Heart left ventricle (tissue), 16 donors: ENCODE results near the gene OR12D1. TPM values are rescaled to one million over a fixed set of nuclear protein-coding genes. Genes with fewer than 3 reads are reported as not detected.
"Not testable (repeated sequence)": the region's sequence is repeated elsewhere in the genome, so short reads cannot be mapped to it uniquely, and the experiment has no call there.

Experiments used
- ATAC-seq, 4 donors: fragments of 200-7000 bp; cut with Tn5 transposase; one replicate each; pipeline ENCODE4 v1.9.1; 2020 to 2022; ENCODE audit warnings: moderate library complexity in 4 of 4, mild to moderate bottlenecking in 3 of 4, moderate number of reproducible peaks in 1 of 4
- DNase-seq, 5 donors: peaks; one replicate each; pipeline ENCODE4 v3.0.0-alpha.2; 2020
- H3K27ac ChIP-seq, 12 donors: fragments of 200-600 bp; sonication (generic) in 4 of 12; one replicate each; pipeline versions ENCODE4 v1.5.0 to v1.8.0; 2016 to 2022; ENCODE audit warnings: mild to moderate bottlenecking in 2 of 12
- H3K27me3 ChIP-seq, 9 donors: fragments of 200-600 bp; sonication (generic) in 2 of 9; one replicate each; pipeline versions ENCODE4 v1.5.1 to v1.8.0; 2016 to 2022; ENCODE audit warnings: mild to moderate bottlenecking in 3 of 9
- H3K36me3 ChIP-seq, 9 donors: fragments of 200-600 bp; sonication (generic) in 2 of 9; one replicate each; pipeline versions ENCODE4 v1.5.0 to v1.8.0; 2018 to 2022; ENCODE audit warnings: mild to moderate bottlenecking in 2 of 9
- H3K4me1 ChIP-seq, 12 donors: fragments of 200-600 bp; sonication (generic) in 4 of 12; one replicate each; pipeline versions ENCODE4 v1.5.0 to v1.8.0; 2016 to 2022; ENCODE audit warnings: mild to moderate bottlenecking in 3 of 12
- H3K4me3 ChIP-seq, 12 donors: fragments of 200-600 bp; sonication (generic) in 4 of 12; one replicate each; pipeline versions ENCODE4 v1.5.0 to v1.8.0; 2017 to 2022; ENCODE audit warnings: mild to moderate bottlenecking in 9 of 12, moderate library complexity in 4 of 12
- H3K9me3 ChIP-seq, 12 donors: fragments of 200-600 bp; sonication (generic) in 4 of 12; one replicate each; pipeline versions ENCODE4 v1.5.0 to v1.8.0; 2016 to 2022; ENCODE audit warnings: mild to moderate bottlenecking in 1 of 12
- CTCF ChIP-seq, 12 donors: fragments of 200-600 bp; sonication (generic) in 4 of 12; IDR thresholded peaks; one replicate each; pipeline versions ENCODE4 v1.5.0 to v1.8.0; 2018 to 2022; ENCODE audit warnings: antibody characterized with exemption in 12 of 12, mild to moderate bottlenecking in 5 of 12
- POLR2A ChIP-seq, 2 donors: fragments of 450-650 bp; IDR thresholded peaks; one replicate each; pipeline ENCODE4 v1.6.1; 2017; ENCODE audit warnings: antibody characterized with exemption in 2 of 2, mild to moderate bottlenecking in 2 of 2, moderate library complexity in 2 of 2
- WGBS, 4 donors: extraction: QIAGEN DNeasy Blood & Tissue Kit in 2 of 4; methylation state at CpG; one replicate each; pipeline versions ENCODE4 v1.1.5 to v1.1.7; 2013 to 2018; 5-methylcytosine and 5-hydroxymethylcytosine counted together
- intact Hi-C, 10 donors: fragments of 100-400 bp; cut with DNase I; formaldehyde crosslinking; loops; one replicate each; pipeline versions ENCODE4 v1.11.1 to v1.14.2; 2022
- polyA plus RNA-seq, 2 donors: library from polyadenylated mRNA; stranded (reverse); fragments of 200-250 nt; gene quantifications; one replicate each; pipeline ENCODE4 v1.2.3, GENCODE V29; 2013
- total RNA-seq, 9 donors: library from RNA; depleted of rRNA in 2 of 9; stranded (reverse); fragments of >200 nt in 2 of 9; fragmentation: NEBNext Ultra II Directional in 3 of 9; extraction: Animal tissue kit (Norgen Biotek cat#: 25700) in 3 of 9; gene quantifications; one replicate each; pipeline versions ENCODE4 v1.1.0 to v1.2.4, GENCODE V29; 2016 to 2023
- donor health status: ischemic (EF 13 %, LVEDD 7.1; RV severe dilation, severe dysfunction).
- donor health status: healthy with polysubstance abuse.
- donor health status: DM: no; HTN: yes; CAD: no.
- donor health status: DM: no; HTN: no; CAD: no.
- donor health status: ischemic (EF 25% LVEDD 6.9; RV normal size, moderate dysfunction).
- donor health status: ischemic (EF 25% LVEDD 5.7; RV mildly dilated, moderate dysfunction).
- donor health status: healthy.
- donor health status: DM: yes; HTN: yes; CAD: no.
- donor health status: ischemic (EF 35%, LVEDD 5.7; RV mildly dilated, moderate dysfunction).
- donor health status: nonischemic (EF 11% LVEDD 7.7; RV severe dilation, severe dysfunction).
- donor health status: DM: yes; HTN: yes; CAD: no.
- donor health status: PGD.
- donor health status: ischemic (EF 29% LVEDD 5.4; RV normal size, mild dysfunction).
- donor health status: nonischemic (EF 23%, LVEDD 6.1; RV moderate dilation, normal function).

The OR12D1 gene
- total and polyA plus RNA-seq, 11 donors = not detected

GRCh38 chr6:29439006-29439405 lies 24.3 kb downstream of the OR12D1 start, which contains the start of gene OR10C1:
TSS of gene OR10C1 (plus strand) at chr6:29439306. CDS start at chr6:29440016, 710 bp downstream.
- Histone ChIP-seq H3K4me1 (no peaks in the 10 kb centered on the region), H3K36me3 (no peaks in the 10 kb centered on the region), H3K9me3 (no peaks in the 10 kb centered on the region), H3K27ac (no peak within 1 kb of the TSS), H3K27me3 (peaks cover 0 to 5% (median 0%) of the 10 kb centered on the region in 9 donors), H3K4me3 (no peak within 1 kb of the TSS)
- DNase-seq = no peak
- no peak for TF ChIP-seq CTCF (IDR thresholded peaks at IDR 0.05)
- TF ChIP-seq POLR2A (IDR thresholded peaks at IDR 0.05) = no peak
- intact Hi-C loops = no loop called here
- no peak for ATAC-seq

GRCh38 chr6:29442719-29443118 lies 28.0 kb downstream of the OR12D1 start:
- Histone ChIP-seq H3K9me3 (no peaks in the 10 kb centered on the region), H3K4me3 (no peak overlapping the region), H3K4me1 (no peaks in the 10 kb centered on the region), H3K27ac (no peak overlapping the region), H3K36me3 (no peaks in the 10 kb centered on the region), H3K27me3 (peaks cover 0 to 14% (median 0%) of the 10 kb centered on the region in 9 donors)
- TF ChIP-seq CTCF (IDR thresholded peaks at IDR 0.05) = no peak
- no peak for TF ChIP-seq POLR2A (IDR thresholded peaks at IDR 0.05)
- WGBS, 4 donors = 85 to 93% (median 88%) methylated on average over 1 of the region's 1 CpG
- ATAC-seq (no peak), DNase-seq (no peak)
- intact Hi-C loops = no loop called here

- H3K36me3 ChIP-seq, H3K27ac ChIP-seq, intact Hi-C loops, ATAC-seq, H3K4me1 ChIP-seq, DNase-seq, H3K4me3 ChIP-seq, H3K9me3 ChIP-seq: not testable (repeated sequence)
- WGBS, 4 donors = 70 to 88% (median 79%) methylated on average over 1 of the region's 1 CpG
- peaks cover 0 to 14% (median 0%) of the 10 kb centered on the region in 9 donors for H3K27me3 ChIP-seq
Observed at GRCh38 chr6:29444031-29444430, 29.3 kb downstream of the OR12D1 start.

GRCh38 chr6:29447670-29448069 lies 32.9 kb downstream of the OR12D1 start:
- intact Hi-C loops = no loop called here
- peaks cover 0 to 2% (median 0%) of the 10 kb centered on the region in 12 donors for H3K9me3 ChIP-seq

More at GRCh38 chr6:29447670-29448069, 32.9 kb downstream of the OR12D1 start:
- H3K27ac ChIP-seq = no peak overlapping the region
- TF ChIP-seq POLR2A (IDR thresholded peaks at IDR 0.05) = no peak
- no peak for TF ChIP-seq CTCF (IDR thresholded peaks at IDR 0.05)
- ATAC-seq (no peak), DNase-seq (no peak)
- 86 to 97% (median 87%) methylated on average over 1 of the region's 1 CpG for WGBS, 4 donors
- no peaks in the 10 kb centered on the region for H3K4me1 ChIP-seq
- H3K36me3 ChIP-seq = no peaks in the 10 kb centered on the region
- H3K4me3 ChIP-seq = no peak overlapping the region
- peaks cover 0 to 30% (median 0%) of the 10 kb centered on the region in 9 donors for H3K27me3 ChIP-seq
